ENCODE data around the gene C2orf49. TPM values are rescaled to one million over a fixed set of nuclear protein-coding genes. Genes with fewer than 3 reads are reported as not detected.

Gene C2orf49
- total RNA-seq, 1 donor from 2014 or later: 12.2 TPM

GRCh38 chr2:105299290-105299689 is 38.0 kb upstream of the C2orf49 start:
- no peaks in the 10 kb centered on the region for H3K27me3 ChIP-seq
- H3K4me1 ChIP-seq: no peaks in the 10 kb centered on the region
- intact Hi-C loops (cut with DNase I): no loop called here
- no peak for DNase-seq (ENCODE audit: low spot score in 2 of 2)
- TF ChIP-seq CTCF (IDR thresholded peaks at IDR 0.05): no peak
- no peak overlapping the region for H3K27ac ChIP-seq
- H3K36me3 ChIP-seq: peaks cover 18 to 40% of the 10 kb centered on the region in 2 donors
- no peaks in the 10 kb centered on the region for H3K9me3 ChIP-seq
- no peak overlapping the region for H3K4me3 ChIP-seq

- Histone ChIP-seq H3K4me3 (no peak overlapping the region), H3K27ac (no peak overlapping the region), H3K36me3 (peaks cover 5 to 25% of the 10 kb centered on the region in 2 donors), H3K9me3 (no peaks in the 10 kb centered on the region), H3K27me3 (no peaks in the 10 kb centered on the region), H3K4me1 (no peaks in the 10 kb centered on the region)
- DNase-seq (ENCODE audit: low spot score in 2 of 2): no peak
- TF ChIP-seq CTCF (IDR thresholded peaks at IDR 0.05): no peak
- intact Hi-C loops (cut with DNase I): no loop called here
Measured at GRCh38 chr2:105301646-105302045, 35.7 kb upstream of the C2orf49 start.

GRCh38 chr2:105307146-105307545 is 30.2 kb upstream of the C2orf49 start:
- H3K36me3 ChIP-seq: peaks cover 14 to 26% of the 10 kb centered on the region in 2 donors
- TF ChIP-seq CTCF (IDR thresholded peaks at IDR 0.05): no peak
- no peak overlapping the region for H3K4me3 ChIP-seq
- H3K27ac ChIP-seq: no peak overlapping the region
- H3K4me1 ChIP-seq: no peaks in the 10 kb centered on the region
- no peaks in the 10 kb centered on the region for H3K27me3 ChIP-seq
- intact Hi-C loops (cut with DNase I): no loop called here
- H3K9me3 ChIP-seq: no peaks in the 10 kb centered on the region
- no peak for DNase-seq (ENCODE audit: low spot score in 2 of 2)

- DNase-seq (ENCODE audit: low spot score in 2 of 2): no peak
- Histone ChIP-seq H3K27ac (no peak overlapping the region), H3K9me3 (no peaks in the 10 kb centered on the region), H3K27me3 (no peaks in the 10 kb centered on the region), H3K36me3 (peaks cover 14 to 26% of the 10 kb centered on the region in 2 donors), H3K4me1 (no peaks in the 10 kb centered on the region), H3K4me3 (no peak overlapping the region)
- intact Hi-C loops (cut with DNase I): no loop called here
- no peak for TF ChIP-seq CTCF (IDR thresholded peaks at IDR 0.05)
Measured at GRCh38 chr2:105307550-105307949, 29.8 kb upstream of the C2orf49 start.

GRCh38 chr2:105307962-105308361 is 29.4 kb upstream of the C2orf49 start:
- Histone ChIP-seq H3K27me3 (no peaks in the 10 kb centered on the region), H3K36me3 (peaks cover 14 to 26% of the 10 kb centered on the region in 2 donors), H3K4me1 (no peaks in the 10 kb centered on the region), H3K27ac (no peak overlapping the region), H3K4me3 (no peak overlapping the region), H3K9me3 (no peaks in the 10 kb centered on the region)
- no peak for TF ChIP-seq CTCF (IDR thresholded peaks at IDR 0.05)
- no peak for DNase-seq (ENCODE audit: low spot score in 2 of 2)
- intact Hi-C loops (cut with DNase I): no loop called here

Measured in ascending aorta (tissue), 2 donors.